ENCODE data around the gene PTEN.
A peak's percentile ranks its signal among the peaks of the same experiment; 100 is the strongest.

Gene PTEN

DNA sequence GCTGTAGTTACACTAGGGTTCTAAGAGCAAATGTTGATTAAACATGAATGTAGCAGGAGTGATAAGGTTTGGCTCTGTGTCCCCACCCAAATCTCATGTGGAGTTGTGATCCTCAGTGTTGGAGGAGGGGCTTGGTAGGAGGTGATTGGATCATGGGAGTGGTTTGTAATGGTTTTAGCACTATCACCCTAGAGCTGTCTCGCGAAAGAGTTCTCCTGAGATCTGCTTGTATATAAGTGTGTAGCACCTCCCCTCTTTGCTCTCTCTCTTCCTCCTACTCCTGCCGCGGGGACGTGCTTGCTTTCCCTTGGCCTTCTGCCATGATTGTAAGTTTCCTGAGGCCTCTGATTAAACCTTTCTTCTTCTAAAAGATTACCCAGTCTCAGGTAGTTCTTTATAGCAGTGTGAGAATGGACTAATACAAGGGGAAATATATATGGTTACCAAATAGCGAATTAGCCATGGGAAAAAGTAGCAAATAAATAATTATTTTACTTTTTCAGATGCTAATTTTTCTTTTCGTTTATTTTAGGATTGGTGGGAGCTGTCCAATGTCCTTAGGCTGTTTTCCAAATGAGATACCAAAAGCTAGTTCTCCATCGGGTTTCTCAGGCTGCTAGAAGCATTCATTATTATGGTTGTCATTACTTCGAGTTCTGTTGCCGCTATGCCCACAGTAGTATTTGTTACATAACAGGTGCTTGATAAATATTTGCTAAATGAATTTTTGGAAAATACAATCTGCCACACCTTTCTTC is 58.7 kb downstream of the PTEN start:
- no peak for DNase-seq (ENCODE audit: low read depth)

DNA sequence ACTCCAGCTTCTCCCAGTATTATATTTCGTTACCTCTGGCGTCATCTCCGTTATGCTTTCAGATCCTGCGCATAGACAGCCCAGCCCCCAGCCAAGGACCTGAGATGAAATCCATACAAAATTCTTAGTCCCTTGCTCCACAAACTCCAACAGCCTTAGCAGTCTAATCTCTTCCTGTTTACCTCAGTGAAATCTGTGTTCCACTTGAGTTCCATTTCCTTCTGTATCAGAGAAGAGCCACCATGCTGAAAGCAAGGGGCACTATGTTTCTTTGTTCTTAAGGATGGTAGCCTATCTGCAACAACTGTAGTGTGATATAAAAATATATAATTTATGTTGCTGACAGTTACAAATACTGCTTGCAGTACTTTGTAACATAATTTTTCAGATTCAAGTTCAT is 59.8 kb downstream of the PTEN start:
- no peak for DNase-seq (ENCODE audit: low read depth)

DNA sequence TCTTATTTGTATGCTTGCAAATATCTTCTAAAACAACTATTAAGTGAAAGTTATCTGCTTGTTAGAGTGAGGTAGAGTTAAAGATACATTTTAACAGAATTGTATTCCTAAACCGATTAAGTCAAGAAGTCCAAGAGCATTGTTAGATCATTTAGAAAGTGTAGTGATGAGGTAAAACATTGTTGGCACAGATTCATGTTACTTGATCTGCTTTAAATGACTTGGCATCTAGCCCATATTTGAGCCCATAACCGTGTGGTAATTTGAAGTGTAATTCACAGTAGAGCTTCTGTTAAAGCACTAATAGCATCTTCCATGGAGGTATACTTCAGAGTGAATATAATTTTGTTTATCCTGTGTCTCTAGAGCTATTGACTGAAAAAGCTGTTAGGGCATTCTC is 62.1 kb downstream of the PTEN start:
- DNase-seq (ENCODE audit: low read depth): peak; percentile 25

DNA sequence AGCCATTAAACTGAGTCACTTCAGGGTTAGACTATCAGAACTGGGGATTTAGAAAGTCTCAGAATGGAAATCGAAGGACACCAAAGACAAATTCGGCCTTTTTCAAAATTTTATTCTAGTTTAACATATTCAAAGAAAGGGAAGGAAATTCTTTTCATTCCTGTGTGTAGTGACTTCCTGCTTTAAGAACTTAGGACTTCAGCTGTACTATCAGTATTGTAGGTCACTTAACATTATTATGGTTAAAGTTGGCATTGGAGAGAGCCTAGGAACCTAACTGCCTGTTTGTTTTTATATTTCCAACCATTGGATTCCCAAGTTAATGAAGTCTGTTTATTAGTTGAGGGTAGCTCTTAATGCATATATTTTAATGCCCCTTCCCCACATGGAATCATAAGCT is 63.7 kb downstream of the PTEN start:
- no peak for DNase-seq (ENCODE audit: low read depth)

DNA sequence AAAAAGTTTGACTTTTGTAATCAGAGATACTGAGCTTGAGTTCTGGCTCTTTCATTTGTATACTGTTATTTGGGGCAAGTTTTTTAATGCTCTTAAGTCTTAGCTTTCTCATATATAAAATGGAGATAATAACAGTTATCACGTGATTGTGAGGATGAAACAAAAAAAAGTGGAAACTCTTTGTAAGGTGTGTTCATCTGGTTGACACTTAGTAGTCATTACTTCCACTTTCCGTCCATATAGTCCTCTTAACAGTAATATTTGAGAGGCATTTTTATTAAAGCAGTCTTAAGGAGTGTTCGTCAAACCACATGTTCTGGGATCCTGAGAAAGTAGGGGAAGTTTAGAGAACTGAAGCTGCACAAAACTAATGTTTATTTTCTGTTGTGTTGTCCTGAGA is 65.6 kb downstream of the PTEN start:
- DNase-seq (ENCODE audit: low read depth): no peak

DNA sequence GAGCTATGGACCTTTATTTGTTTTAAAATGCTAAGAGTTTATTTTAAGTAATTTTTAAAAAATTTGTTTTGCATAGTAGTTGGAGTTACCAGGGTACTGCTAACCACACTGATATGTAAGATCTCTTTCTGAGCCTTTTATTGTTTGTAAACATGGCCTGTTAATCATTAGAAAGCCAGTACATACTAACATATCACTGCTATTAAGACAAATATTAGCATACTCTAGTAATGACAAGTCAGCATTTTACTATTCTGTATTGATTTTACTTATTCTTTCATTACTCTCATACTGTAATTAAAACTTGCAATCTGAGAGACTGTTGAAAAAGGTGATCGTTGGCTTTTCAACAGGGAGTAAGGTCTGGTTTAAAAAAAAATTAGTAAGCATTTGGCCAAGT is 66.7 kb downstream of the PTEN start:
- DNase-seq (ENCODE audit: low read depth): no peak

GRCh38 chr10:87930934-87931835 is 67.8 kb downstream of the PTEN start:
- peak; percentile 22 for DNase-seq (ENCODE audit: low read depth)

DNA sequence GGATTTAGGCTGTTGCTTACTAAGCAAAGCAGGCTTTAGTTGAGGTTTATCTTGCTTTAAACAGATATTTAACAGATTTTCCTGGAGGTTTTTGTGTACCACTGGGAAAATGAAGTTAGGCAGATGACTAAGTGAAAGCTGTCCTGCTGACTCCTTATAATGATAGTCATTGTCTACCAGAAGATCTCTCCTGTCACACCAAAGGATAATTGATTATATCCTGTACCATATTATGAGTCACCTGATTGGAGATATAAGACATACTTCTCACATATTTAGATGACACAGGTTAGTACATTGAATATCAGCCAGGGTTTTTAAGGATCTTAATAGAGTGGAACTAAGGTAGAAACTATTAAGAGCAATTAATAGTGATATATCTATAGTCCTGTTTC is 68.4 kb downstream of the PTEN start:
- DNase-seq (ENCODE audit: low read depth): peak; percentile 40

DNA sequence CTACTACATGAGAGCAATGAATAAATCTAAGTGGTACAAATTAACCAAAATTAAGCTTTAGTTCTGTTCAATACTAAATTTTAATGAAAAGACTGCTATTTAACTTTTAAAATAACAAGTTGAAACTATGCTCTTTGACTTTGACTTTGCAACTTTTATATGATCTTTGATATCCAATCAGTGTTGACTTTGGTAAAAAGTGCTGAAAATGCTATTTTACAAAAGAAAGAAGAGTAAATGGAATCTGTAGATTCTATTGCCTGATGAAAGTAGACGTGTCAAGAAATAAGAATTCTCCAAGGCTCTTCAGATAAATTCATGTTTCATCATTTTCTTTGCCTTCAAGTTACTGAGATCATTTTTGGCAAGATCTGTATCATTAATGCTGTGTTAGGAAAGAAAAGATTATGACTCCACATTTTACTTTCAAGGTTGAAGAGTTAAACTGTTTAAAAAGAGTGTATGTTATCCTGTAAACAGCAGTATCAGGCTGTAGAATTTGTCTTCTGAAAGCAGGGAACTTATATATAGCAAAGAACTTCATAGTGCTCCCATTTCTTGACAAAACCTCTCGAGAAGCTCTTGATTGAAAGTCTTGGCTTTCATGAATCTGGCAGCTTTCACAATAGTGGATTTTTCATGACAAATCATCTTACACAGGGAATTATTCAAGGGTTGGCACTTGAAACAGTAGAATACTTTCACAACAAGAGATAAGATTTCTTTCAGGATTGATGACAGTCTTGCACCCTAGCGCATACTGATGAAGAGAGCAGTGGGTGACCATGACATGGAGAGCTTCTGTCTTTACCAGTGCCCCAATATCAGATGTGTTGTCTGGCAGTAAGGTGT is 72.1 kb downstream of the PTEN start:
- peak; percentile 85 for DNase-seq (ENCODE audit: low read depth)

DNA sequence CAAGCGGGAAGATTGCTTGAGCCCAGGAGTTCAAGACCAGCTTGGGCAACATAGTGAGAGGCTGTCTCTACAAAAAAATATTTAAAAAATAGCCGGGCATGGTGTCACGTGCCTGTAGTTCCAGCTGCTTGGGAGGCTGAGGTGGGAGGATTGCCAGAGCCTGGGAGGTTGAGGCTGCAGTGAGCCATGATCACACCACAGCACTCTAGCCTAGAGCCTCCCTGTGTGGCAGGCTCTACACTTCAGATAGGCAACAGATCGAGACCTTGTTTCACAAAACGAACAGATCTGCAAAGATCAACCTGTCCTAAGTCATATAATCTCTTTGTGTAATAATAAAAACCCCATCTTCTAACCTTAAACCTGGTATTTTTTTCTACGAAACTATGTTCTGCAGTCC is 76.8 kb downstream of the PTEN start:
- no peak for DNase-seq (ENCODE audit: low read depth)

DNA sequence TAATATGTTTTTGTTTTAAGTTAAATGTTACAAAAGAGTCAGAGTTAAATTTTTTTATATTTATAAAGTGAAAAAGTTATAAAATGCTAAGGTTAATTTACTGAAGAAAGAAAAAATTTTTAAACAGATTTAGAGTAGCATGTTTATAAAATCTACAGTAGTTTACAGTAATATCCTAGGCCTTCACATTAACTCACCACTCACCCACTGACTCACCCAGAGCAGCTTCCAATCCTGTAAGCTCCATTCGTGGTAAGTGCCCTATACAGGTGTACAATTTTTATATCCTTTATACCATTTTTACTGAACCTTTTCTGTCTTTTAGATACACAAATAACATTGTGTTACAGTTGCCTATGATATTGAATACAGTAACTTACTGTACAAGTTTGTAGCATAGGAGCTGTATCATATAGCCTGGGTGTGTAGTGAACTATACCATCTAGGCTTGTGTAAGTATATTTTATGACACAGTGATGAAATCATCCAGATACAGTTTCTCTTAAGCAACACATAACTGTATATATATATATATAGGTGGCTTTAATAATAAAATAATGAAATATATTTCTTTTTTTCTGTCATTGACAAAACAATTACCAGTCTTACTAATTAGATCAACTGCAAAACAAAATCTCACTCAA is 79.6 kb downstream of the PTEN start:
- DNase-seq (ENCODE audit: low read depth): peak; percentile 28

DNA sequence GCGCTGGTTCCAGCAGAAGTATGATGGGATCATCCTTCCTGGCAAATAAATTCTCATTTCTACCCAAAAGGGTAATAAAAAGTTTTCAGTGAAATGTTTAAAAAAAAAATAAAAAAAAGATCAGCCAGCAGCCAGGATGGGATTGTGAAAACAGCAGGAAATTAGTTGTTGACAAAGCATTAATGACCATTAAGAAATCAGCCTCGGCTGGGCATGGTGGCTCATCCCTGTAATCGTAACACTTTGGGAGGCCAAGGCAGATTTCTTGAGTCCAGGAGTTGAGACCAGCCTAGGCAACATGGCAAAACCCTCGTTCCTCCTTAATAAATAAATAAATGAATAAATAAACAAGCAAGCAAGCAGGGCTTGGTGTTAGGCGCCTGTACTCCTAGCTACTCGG is 82.6 kb downstream of the PTEN start:
- no peak for DNase-seq (ENCODE audit: low read depth)

DNA sequence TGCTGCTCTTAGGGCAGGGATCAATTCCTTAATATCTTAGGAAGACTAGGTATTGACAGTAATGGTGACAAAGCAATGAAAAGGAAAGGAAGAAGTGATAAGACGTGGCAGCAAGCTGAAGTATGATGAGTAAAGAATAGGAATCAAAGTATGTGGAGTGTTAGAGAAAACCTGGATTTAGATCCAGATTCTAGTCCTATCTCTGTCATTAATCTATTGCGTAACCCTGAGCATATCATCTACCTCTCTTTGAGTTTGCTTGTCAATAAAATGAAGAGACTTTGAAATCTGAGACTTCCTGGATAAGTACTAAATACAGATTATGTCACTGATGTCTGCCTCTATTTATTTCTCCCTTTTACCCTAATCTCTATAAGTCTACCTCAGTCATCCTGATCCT is 89.2 kb downstream of the PTEN start:
- no peak for DNase-seq (ENCODE audit: low read depth)

DNA sequence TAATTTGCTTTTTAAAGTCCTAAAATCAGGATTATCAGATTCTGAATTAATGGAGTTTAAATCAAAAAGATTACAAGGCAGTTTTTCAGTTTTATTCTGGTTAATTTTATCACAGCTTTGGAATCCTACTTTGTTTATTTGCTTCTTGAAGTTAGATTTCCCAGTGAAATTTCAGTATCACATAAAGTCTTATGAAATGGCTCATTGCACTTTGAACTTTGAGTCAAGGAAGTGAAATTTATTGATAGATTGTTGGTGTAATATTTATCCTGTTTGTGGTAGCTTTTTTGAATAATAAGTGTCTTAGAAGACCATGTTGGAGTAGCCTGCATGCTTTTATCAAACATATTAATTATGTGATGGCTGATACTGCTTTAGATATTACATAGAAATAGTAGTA is 92.6 kb downstream of the PTEN start:
- DNase-seq (ENCODE audit: low read depth): no peak

DNA sequence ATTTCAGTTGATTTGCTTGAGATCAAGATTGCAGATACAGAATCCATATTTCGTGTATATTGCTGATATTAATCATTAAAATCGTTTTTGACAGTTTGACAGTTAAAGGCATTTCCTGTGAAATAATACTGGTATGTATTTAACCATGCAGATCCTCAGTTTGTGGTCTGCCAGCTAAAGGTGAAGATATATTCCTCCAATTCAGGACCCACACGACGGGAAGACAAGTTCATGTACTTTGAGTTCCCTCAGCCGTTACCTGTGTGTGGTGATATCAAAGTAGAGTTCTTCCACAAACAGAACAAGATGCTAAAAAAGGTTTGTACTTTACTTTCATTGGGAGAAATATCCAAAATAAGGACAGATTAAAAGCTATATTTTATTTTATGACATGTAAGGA is 94.3 kb downstream of the PTEN start:
- DNase-seq (ENCODE audit: low read depth): no peak

DNA sequence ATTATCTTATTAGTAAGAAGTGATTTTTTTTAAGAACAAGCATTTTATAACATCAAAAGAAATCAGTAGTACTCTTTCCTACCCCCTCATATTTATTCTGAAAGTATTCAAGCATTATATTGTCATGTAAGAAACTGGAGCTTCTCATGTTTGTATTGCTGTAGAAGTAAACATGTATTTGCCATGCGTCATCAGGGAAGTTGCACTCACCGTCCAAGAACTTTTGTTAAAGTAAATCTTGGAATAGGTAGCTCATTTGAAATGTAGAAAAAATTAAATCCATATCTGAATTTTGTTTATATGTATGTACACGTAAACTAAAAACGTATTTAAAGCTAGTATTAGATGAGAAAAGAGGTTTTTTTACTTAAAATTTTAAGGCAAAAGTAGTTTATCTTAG is 96.8 kb downstream of the PTEN start:
- DNase-seq (ENCODE audit: low read depth): no peak

DNA sequence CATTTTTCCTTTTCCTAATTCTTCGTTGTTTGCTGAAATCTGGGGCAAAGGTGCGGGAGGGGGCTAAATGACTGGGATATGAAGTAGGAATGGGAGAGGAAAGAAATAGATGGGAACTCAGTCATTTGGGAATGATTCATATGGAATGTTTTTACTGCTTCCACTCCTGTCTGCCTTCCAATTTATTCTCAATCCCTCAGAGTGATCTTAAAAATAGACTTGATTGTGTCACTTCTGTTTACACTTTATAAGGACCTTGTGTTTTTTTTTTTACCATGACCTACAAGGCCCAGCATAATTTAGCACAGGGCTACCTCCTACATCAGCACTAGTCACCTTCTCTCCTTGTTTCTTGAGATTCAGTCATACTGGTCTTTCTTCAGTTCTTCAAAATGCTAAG is 97.9 kb downstream of the PTEN start:
- peak; percentile 25 for DNase-seq (ENCODE audit: low read depth)

- DNase-seq (ENCODE audit: low read depth): no peak
Observed at GRCh38 chr10:87966459-87966858, 103.0 kb downstream of the PTEN start.

DNA sequence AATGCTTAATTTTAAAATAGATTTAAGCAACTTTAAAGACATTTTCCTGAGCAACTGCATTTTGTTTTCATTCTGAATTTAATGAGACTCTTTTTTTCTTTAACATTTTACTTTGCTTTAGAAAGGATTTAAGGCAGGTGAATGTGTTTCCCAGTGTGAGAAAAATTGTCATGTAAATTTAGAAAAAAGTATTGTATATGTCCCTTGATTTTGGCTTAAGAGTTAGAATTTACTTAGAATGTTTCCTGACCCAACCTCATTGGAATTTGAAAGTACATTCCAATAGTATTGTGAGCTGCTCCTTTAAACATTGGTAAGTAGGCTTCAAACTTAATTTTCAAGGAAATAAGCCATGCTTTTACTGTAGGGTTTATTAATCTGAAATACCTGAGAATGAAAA is 110.2 kb downstream of the PTEN start:
- DNase-seq (ENCODE audit: low read depth): no peak

- no peak for DNase-seq (ENCODE audit: low read depth)
Observed at GRCh38 chr10:87974130-87974529, 110.7 kb downstream of the PTEN start.

GRCh38 chr10:87974769-87975168 is 111.3 kb downstream of the PTEN start:
- DNase-seq (ENCODE audit: low read depth): no peak

All from amniotic epithelial cell (primary cell).